Fibroblast of lung (primary cell): ENCODE data around the gene CELF2. TPM values are rescaled to one million over a fixed set of nuclear protein-coding genes. Genes with fewer than 3 reads are reported as not detected.

Source experiments
- DNase-seq, 2 donors: peaks; one replicate each; pipeline versions ENCODE4 v3.0.0 to v3.0.0-alpha.2; 2010; ENCODE audit warnings: low read depth in 2 of 2
- H2AFZ ChIP-seq: 2 replicates; pipeline ENCODE4 v1.5.1; 2012; ENCODE audit warnings: low read length, control low read depth, inconsistent platforms
- H3K27ac ChIP-seq: 2 replicates; pipeline ENCODE4 v1.5.1; 2011; ENCODE audit warnings: low read length, control low read depth; ENCODE audit not compliant: insufficient read depth
- H3K27me3 ChIP-seq: 2 replicates; pipeline ENCODE4 v1.5.1; 2011; ENCODE audit warnings: mild to moderate bottlenecking, low read length; ENCODE audit not compliant: control insufficient read depth, insufficient read depth
- H3K36me3 ChIP-seq: 2 replicates; pipeline ENCODE4 v1.5.1; 2011; ENCODE audit warnings: low read length; ENCODE audit not compliant: control insufficient read depth, insufficient read depth
- H3K4me1 ChIP-seq: 2 replicates; pipeline ENCODE4 v1.5.1; 2011; ENCODE audit warnings: low read length; ENCODE audit not compliant: control insufficient read depth, insufficient read depth; ENCODE audit errors: extremely low read depth
- H3K4me2 ChIP-seq: 2 replicates; pipeline ENCODE4 v1.5.1; 2011; ENCODE audit warnings: low read length, control low read depth; ENCODE audit not compliant: insufficient read depth; ENCODE audit errors: extremely low read depth
- H3K4me3 ChIP-seq, 4 experiments: fragments of 200-600 bp in 1 of 4; sonication (generic) in 1 of 4; replicated peaks in 1 of 4; 2 replicates each; pipeline ENCODE4 v1.5.1; 2011 to 2016; ENCODE audit warnings: low read length in 4 of 4, low read depth in 3 of 4, mild to moderate bottlenecking in 3 of 4, control low read depth in 2 of 4, inconsistent platforms in 1 of 4, mixed read lengths in 1 of 4; ENCODE audit not compliant: insufficient read depth in 1 of 4; ENCODE audit errors: control extremely low read depth in 1 of 4
- H3K79me2 ChIP-seq: 2 replicates; pipeline ENCODE4 v1.5.1; 2012; ENCODE audit warnings: mild to moderate bottlenecking, low read length, inconsistent platforms; ENCODE audit not compliant: control insufficient read depth, insufficient read depth
- H3K9ac ChIP-seq: 2 replicates; pipeline ENCODE4 v1.5.1; 2011; ENCODE audit warnings: mild to moderate bottlenecking, low read length, control low read depth; ENCODE audit not compliant: insufficient read depth
- H3K9me3 ChIP-seq: 2 replicates; pipeline ENCODE4 v1.5.1; 2012; ENCODE audit warnings: low read depth, low read length; ENCODE audit not compliant: control insufficient read depth, insufficient read depth
- H4K20me1 ChIP-seq: 2 replicates; pipeline ENCODE4 v1.5.1; 2011; ENCODE audit warnings: low read length; ENCODE audit not compliant: control insufficient read depth, insufficient read depth; ENCODE audit errors: extremely low read depth
- CTCF ChIP-seq, 2 donors: IDR thresholded peaks in 1 of 2; conservative IDR thresholded peaks in 1 of 2; 1 replicate in 1 of 2; 2 replicates in 1 of 2; pipeline ENCODE4 v1.5.1; 2011 to 2012; ENCODE audit warnings: low read length in 2 of 2, control low read depth in 1 of 2, inconsistent platforms in 1 of 2, low read depth in 1 of 2, mild to moderate bottlenecking in 1 of 2
- EZH2 ChIP-seq: IDR thresholded peaks from 2 replicates; pipeline ENCODE4 v1.5.1; 2012; ENCODE audit warnings: low read length, control low read depth, mild to moderate bottlenecking; ENCODE audit errors: missing control alignments
- polyA plus RNA-seq, 2 donors: library from polyadenylated mRNA; depleted of rRNA in 1 of 2; stranded (reverse) in 1 of 2; unstranded in 1 of 2; fragments of >200 nt; gene quantifications; 2 replicates each; pipeline ENCODE4 v1.2.1, GENCODE V29; 2011 to 2012; ENCODE audit warnings: missing spikeins in 1 of 2
- total RNA-seq: library from RNA; depleted of rRNA; stranded (reverse); fragments of >200 nt; gene quantifications from 2 replicates; pipeline ENCODE4 v1.2.1, GENCODE V29; 2014

The CELF2 gene
- total and polyA plus RNA-seq, 2 donors (not counting 1 experiment from before 2014, with no cell fraction given) = 16.9 to 25.1 TPM

GRCh38 chr10:11073410-11073809 is 55.7 kb downstream of the CELF2 start:
- no peak for DNase-seq
- Histone ChIP-seq H3K79me2 (no peaks in the 10 kb centered on the region), H2AFZ (no peak overlapping the region), H3K9ac (no peak overlapping the region), H3K4me2 (no peak overlapping the region), H4K20me1 (no peaks in the 10 kb centered on the region), H3K4me3 (no peak overlapping the region), H3K9me3 (no peaks in the 10 kb centered on the region), H3K36me3 (no peaks in the 10 kb centered on the region), H3K4me1 (no peaks in the 10 kb centered on the region), H3K27ac (no peak overlapping the region), H3K27me3 (no peaks in the 10 kb centered on the region)
- TF ChIP-seq EZH2 (no peak), CTCF (conservative IDR thresholded peaks at IDR 0.05 in 1 of 2, IDR thresholded peaks at IDR 0.05 in 1 of 2; ENCODE audit: low read depth in 1 of 2, low read length in 2 of 2) (no peak)

- H3K79me2 ChIP-seq = no peaks in the 10 kb centered on the region
- no peaks in the 10 kb centered on the region for H4K20me1 ChIP-seq
- no peaks in the 10 kb centered on the region for H3K36me3 ChIP-seq
These were observed 57.0 kb downstream of the CELF2 start for GRCh38 chr10:11074536-11075267.

GRCh38 chr10:11076221-11076620 is 58.5 kb downstream of the CELF2 start:
- DNase-seq = no peak
- Histone ChIP-seq H2AFZ (no peak overlapping the region), H3K27ac (no peak overlapping the region), H3K4me2 (no peak overlapping the region), H3K36me3 (no peaks in the 10 kb centered on the region), H4K20me1 (no peaks in the 10 kb centered on the region), H3K4me3 (no peak overlapping the region), H3K79me2 (no peaks in the 10 kb centered on the region), H3K9me3 (no peaks in the 10 kb centered on the region), H3K4me1 (no peaks in the 10 kb centered on the region), H3K27me3 (no peaks in the 10 kb centered on the region), H3K9ac (no peak overlapping the region)
- TF ChIP-seq CTCF (conservative IDR thresholded peaks at IDR 0.05 in 1 of 2, IDR thresholded peaks at IDR 0.05 in 1 of 2; ENCODE audit: low read depth in 1 of 2, low read length in 2 of 2) (no peak), EZH2 (no peak)

More at GRCh38 chr10:11074536-11075267, 57.0 kb downstream of the CELF2 start:
- Histone ChIP-seq H3K4me1 (no peaks in the 10 kb centered on the region), H3K4me2 (no peak overlapping the region), H3K9me3 (no peaks in the 10 kb centered on the region), H3K27me3 (no peaks in the 10 kb centered on the region), H3K4me3 (no peak overlapping the region), H3K27ac (no peak overlapping the region), H2AFZ (no peak overlapping the region), H3K9ac (no peak overlapping the region)
- no peak for DNase-seq
- TF ChIP-seq CTCF (conservative IDR thresholded peaks at IDR 0.05 in 1 of 2, IDR thresholded peaks at IDR 0.05 in 1 of 2; ENCODE audit: low read depth in 1 of 2, low read length in 2 of 2) (no peak), EZH2 (no peak)
